DMS153 treated with DMSO at 0.1 percent for 48 hours (cell line): ENCODE results near the gene ELF4.
"Not testable (repeated sequence)": the region's sequence is repeated elsewhere in the genome, so short reads cannot be mapped to it uniquely, and the experiment has no call there.

ENCODE experiments used
- DNase-seq: peaks from one replicate; lab custom pipeline; 2025; ENCODE audit not compliant: unreplicated experiment; lab: John Stamatoyannopoulos, UW

ELF4 gene

DNA sequence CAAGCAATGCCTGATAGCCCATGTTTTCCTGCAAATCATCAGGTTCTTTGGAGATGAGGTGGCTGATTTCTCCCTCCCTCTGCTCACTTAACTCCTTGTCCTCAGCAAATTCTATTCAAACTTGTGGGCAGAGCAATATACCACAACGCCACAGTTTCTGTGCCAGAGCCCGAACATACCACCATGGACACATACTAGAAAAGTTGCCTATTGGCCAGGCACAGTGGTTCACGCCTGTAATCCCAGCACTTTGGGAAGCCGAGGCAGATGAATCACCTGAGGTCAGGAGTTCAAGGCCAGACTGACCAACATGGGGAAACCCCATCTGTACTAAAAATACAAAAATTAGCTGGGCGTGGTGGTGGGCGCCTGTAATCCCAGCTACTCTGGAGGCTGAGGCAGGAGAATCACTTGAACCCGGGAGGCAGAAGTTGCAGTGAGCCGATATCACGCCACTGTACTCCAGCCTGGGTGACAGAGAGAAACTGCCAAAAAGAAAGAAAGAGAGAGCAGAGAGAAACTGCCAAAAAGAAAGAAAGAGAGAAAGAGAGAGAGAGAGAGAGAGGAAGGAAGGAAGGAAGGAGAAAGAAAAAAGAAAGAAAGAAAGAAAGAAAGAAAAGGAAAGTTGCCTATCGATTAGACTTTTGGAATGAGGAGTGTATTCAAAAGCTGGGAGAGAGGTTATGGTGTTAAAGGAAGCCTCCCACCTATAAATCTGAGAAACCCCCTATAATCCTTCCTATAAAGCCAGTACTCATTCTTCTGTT, 5.0 kb upstream of the ELF4 start:
- DNase-seq, result not testable (repeated sequence)

DNA sequence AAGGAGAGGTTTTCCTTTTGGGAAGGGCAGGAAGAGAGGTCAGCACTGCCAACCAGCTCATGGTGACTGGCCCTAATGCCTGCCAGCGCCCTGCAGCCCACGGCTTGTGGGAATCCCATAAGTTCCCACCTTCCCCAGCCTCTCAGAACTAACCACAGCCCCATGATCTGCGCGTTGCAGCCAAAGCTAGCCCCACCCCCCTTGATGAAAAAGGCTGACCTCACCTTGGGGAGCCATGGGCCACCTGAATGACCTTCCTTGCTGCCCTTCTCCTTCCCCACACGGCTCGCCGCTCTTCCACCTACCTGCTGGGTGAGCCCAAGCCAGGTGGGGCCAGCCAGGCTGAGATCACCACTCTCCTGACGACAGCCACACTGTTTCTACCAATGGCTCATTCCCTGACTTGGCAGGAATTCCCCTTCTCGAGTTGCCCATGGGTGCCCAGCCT, 3.9 kb upstream of the ELF4 start:
- DNase-seq, result no peak

DNA sequence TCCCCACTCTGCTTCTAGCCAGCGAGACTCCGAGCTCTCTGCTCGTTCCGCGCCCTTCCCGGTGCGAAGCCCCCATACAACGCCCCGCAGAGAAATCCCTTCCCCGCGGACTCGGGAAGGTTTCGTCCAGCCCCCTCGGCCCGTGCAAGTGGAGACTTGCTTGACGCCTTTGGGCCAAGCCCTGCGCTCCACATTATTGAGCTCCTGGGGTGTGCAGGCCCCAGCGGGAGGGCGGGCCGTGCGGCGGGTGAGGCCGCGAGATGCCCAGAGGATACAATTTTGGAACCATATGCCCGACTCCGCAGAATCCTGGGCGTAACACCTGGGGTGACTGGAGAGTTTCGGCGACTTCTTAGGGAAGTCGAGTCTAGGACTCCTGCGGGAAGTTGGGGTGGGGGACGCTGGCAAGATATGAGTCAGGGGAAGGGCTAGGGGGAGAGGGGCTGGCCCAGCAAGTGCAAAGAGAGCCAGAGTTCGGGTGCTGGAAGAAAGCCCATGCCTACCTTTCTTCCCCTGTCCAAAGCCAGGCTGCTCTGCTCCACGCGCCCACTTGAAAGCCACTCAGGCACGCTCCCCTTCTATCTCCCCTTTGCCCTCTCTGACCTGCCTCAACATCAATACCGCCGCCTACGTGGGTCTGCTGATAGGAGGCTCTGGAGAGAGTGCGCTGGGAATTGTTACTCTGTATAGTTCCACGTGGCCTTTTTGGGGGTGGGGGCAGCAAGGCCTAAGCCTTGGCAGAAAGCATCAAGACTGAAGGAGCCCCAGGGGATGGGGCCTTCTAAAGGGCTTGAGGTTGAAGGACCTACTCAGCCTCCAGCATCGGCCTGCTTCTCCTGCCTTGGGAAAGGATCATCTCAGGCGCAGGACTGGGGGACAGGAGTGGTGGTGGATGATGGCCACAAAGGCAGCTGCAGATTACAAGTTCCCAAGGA, 1.2 kb upstream of the ELF4 start:
- no peak for DNase-seq

DNA sequence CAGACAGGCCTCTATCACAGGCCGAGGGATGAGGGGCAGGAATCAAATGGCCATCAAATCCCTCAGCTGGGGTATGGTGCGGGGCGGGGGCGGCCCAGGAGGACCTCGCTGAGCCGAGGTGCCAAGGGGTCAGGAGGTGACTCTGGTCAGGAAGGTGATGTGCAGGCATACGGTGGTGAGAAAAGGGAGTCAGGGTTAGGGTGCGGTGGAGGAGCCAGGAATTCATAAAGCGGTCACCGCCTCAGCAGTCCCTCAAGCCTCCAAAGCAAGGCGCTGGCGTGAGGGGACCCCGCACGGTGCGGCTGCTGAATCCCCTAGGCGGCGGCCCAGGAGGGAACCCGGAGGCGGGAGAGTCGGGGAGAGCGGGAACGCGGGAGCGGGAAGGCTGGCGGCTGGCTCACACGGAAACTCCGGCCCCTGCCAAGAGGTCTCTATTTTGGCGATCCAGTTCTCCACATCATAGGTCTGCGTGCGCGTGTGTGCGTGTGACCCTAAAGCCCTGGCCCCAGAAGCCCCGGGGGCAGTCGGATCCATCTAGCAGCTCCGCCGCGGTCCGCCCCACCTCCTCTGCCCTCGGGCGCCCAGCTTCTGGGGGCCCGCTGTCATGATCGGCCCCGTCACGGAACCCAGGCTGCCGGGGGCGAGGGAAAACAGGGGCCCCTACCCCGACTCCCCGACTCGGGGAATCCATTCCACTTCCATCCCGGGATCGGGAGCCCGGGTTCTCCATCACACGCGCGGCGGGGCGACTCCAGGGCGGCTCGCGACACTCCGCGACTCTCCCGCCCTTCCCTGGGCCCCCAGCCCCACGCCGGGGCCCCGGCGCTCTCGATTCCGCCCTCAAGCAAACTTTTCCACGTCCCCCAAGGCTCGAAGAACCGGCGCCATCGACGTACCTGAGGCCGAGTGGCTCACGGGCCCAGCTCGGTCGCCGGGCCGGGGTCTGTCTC, 593 bp downstream of the ELF4 start:
- no peak for DNase-seq

DNA sequence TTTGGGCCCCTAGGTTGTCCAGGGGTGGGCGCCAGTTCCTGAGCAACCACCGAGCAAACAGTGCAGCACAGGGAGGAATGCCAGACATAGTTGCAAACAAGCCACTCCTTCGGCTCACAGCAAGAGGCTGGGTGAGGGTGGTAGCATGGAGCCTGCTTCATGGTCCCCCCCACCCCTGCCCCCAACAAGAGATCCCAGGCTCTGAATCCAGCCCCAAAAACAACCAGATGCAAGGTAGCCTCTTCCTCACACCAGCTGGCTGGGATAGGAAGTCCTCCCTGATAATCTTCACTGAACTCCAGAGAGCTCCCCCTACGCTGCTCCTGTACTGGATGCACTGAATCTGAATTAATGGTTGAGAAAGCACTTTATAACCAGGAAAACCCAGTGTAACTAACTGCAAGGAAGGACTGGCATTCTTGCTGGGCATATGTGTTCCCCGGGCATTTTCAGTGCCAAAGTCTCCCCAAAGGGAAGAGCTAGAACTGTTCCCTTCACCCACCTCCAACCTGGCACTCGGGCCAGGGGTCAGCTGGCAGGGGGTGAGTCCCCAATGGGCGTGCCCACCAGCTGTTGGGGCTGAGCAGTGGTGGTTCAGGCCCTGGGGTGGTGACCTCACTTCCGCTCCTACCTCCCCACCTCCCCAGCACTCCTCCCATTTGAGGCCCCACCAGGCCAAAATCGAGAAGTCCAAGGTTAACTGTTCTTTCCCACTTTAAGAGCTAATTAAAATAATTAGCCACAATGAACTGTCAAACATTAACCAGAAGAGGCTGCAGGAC, 1.5 kb downstream of the ELF4 start:
- no peak for DNase-seq

DNA sequence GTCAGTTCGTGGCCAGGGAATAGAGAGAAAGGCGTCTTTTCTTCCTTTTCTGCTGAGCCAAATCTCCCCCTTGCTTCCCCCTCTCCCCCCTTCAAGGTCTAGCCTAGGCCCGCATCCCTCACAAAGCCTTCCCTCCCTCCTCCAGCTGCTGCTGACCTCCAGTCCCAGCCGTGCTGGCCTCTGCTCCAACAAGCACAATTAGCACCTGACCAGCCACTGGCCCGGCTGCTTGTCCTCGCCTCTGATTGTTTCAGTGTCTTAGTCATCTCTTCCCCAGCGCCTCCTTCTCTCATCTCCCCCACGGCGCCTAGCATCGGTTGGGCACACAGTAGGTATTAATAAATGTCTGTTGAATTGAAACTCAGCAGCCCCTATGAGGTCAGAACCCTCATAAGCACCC, 4.2 kb downstream of the ELF4 start:
- no peak for DNase-seq

DNA sequence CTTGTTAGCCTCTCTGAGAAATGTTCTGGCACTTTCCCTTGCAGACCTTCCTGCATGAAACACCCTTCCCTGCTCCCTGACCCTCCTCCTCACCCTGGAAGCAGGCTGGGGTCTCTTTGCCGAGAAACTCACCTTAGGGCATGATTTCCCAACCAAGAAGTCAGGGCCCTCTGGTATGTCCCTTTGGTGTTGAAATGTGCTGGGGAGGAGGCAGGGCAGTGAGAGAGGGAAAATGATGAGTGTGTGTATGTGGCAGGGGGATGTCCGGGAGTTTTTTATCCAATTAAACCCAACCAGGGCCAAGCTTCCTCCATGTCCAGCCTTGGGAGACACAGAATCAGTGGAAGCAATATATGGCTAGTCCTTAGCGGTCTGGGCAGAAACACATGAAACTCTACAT, 5.1 kb downstream of the ELF4 start:
- DNase-seq, result no peak

DNA sequence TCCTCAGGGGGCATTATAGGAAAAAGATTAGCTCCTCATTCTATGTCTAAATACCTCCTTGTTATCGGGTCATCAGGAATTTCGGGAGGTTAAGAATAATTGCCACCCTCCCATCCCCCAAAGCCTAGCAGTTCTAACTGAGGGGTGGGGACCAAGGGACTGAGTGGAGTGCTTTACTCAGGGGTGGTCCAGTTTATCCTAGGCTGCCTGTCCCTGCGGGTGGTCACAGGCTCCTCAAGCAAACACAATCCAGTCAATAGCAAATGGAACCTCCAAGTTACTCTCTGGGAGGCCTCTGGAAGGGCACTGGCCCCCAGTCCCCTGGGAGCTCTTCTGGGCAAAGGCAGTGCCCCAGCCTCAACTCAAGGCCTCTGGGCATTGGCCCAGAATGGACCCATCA, 6.7 kb downstream of the ELF4 start:
- no peak for DNase-seq

DNA sequence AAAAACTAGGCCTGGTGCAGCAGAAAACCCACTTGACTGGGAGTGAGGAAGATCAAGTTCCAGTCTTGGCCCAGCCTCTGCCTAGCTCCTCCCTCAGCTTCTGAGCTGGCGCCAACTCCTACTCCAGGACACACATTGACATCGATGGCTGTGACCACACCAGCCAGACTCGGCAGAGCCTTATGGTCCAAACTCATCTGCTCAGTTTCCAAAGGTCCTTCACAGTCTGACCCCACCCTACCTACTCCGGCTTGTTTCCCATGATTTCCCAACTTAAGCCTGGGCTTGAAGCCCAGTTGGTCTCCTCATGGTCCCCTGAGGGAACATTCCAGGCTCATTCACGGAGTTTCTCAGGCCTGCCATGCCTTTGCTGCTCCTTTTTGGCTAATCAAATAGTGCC, 10.1 kb downstream of the ELF4 start:
- DNase-seq, result no peak

DNA sequence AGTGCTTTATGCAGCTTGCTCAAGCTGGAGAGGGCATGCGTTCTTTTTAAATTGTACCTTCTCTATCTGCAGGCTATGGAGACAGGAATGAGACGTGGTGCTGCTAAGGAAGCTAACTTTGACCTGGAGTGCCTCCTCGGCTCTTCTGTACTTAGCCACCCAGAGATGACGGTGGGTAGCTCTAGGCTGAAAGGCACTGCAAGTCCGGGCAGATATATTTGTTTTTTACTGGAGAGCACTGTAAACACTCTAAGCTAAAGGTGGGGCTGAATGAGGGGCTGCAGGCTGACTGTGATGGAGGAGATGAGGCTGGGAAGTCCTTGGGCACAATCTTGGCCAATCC, 12.1 kb downstream of the ELF4 start:
- no peak for DNase-seq

DNA sequence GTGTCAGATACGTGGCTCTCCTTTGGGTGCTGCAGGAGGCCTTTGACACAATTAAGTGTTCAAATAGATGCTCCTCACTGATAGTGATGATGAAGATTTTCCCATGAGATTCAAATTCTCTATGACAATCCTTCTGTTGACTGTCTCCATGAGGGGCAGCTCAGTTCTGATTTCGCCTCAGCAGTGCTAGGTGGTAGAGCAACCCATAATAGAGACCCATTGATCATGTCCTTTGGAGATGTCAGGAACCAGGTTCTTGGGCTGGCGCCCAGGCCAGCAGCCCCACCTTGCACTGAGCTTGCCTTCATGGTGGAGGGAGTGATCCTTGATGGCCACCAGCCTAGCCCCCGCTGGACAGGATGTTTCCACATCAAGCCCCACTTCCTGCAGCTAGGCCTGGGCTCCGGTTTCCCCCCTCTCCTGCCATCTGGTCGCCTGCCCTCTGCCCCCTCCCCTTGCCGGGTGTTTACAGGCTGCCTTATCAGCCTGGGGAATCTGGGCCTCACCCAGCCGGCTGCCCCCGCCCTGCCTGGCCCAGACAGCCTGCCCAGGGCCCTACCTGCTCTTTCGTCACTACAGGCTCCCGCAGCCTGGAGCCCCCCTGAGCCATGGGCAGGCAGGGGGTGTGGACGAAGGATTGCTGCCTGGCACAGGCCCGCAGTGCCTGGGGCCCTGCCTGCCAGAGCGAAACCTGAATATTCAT, 12.6 kb downstream of the ELF4 start:
- DNase-seq, result no peak

DNA sequence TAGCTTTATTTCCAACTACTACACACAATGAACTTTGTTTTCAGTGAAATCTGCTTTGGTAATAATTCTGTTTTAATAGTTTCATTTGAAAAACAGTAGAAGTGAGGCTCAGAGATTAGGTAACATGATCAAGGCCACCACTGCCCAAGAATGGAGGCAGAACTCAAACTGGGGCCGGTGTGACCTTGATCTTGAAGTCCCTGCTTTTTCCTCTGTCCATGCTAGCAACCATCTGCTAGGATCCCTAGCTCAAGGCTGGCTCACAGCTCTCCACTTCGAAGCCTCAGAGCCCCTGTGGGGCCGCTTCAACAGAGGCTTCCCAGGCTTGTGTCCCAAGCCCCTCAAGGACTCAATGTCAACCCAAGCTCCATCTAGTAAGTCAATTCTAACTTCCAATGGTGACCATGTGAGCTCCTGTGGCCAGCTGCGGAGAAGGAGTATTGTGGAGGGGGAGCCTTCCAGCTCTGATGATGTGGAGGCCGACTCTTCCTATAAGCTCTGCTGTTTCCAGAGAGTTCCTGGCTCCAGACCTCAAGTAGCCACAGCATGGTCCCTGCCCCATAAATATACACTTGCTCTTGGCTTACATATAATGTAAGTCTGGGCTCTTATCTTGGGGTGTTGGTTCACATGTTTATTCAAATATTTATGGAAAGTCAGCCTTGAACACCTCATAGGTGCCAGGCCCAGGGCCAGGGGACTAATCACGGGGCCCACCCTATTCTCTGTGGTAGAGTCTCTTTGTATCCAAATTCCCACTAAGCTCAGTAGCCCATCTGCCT, 14.9 kb downstream of the ELF4 start:
- no peak for DNase-seq

DNA sequence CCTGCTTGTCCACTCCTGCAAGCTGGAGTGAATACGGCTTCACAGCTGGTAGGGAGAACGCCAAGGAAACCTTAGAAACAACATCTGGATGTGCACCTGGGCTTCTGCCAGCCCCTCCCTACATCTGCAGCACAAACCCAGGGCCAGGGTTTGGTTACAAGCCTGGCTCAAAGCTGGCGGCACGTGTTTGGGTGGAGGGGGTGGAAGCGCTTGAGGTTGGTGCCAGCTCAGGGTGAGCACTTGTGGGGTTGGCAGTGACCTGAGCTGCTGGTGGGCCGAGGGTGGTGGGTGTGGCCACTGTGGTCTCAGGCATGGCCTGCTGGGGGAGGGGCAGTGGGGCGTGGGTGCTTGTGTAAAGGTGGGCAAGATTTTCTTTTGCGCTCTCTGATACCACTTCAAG, 15.6 kb downstream of the ELF4 start:
- no peak for DNase-seq

DNA sequence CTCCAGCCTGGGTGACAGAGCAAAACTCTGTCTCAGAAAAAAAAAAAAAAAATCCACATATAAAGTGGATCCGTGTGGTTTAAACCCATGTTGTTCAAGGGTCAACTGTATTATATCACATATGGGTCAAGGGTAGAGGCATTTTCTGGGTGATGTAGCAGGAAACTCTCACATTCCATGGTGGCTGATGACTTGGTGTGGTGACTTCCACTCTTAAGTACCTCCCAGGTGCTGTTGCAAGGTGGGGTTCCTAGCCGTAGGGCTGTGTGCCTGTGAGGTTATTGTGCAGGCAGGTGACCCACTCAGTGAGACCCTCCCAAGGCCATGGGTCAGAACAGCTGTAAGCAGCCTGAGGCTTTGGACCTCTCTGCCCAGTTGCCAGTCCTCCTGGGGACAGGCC, 17.0 kb downstream of the ELF4 start:
- no peak for DNase-seq

DNA sequence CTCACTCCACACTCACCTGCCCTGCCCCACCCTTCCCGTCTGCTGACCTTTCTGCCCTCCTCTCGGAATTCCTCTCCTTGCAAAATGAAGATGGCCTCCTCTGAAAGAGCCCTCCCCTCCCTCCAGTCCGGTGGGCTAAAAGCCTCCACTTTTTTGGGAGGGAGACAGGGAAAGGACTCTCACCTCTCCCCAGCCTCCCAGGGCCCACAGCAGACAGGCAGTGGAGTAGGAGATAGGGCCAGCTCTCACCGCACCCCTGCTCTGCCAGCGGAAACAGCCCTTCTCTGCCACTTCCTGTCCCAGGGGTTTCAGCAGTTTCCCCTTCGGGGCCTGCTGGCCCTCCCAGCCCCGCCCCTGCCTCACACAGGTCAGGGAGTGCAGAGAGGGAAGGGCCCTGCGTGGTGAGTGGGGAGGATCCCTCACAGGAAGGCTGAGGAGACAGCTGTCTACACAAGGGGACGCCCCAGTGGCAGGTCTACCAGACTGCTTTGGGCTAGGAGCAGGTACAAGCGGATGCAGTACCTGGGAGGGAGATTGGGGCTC, 18.2 kb downstream of the ELF4 start:
- no peak for DNase-seq

DNA sequence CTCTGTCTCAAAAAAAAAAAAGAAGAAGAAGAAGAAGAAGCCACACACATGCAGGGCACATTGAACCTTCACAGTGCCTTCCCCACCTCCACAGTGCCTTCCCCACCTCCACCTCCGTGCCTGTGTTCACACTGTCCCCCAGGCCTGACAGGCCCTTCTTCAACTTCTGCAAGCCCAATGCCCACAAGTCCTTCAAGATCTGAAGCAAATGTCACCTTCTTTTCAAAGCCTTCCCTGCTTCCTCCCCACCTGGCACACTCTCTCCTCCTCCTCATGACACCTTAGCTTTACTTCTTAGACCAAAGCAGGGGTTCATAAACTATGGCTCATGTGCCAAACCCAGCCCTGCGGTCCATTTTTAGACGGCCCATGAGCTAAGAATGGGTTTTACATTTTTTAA, 19.9 kb downstream of the ELF4 start:
- DNase-seq, result no peak

DNA sequence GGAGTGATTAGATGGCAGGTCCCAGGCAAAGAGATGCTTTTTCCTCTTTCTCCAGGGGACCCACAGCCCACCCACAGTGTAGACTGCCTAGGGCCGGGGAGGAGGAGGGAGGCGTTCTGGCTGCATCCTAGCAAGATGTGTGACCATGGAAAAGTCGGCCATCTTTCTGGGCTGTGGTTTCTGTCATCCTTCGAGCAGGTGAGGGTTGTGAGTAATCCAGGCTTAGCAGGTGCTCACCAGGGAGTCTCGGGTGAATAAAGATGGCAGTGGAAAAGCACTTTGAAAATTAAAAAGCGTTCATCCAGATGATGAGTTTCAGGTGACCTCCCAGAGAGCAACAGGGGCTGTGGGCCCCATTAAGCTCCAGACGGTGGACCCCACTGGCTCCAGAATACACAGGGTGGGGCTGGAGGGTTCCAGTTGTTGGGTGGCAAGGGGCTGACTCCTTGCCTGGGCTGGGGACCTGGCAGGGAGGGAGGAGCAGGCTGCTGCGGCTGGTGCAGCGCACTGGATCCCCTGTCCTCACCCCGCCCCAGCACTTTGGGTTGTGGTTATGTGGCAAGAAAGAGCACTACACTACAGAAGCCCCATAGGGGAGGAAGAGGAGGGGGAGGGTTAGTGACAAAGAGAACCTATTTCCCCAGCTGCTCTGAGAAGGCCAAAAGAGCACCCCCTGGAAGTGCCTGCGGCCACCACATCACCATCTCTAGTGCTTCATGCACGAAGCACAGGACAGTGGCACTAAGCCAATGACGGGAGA, 23.7 kb downstream of the ELF4 start:
- DNase-seq, result no peak
